Fibroblast of skin of back (primary cell): Measurements from ENCODE around the gene ONECUT3.

Experiments
- DNase-seq: peaks from one replicate; pipeline ENCODE4 v3.0.0-alpha.2; 2013

ONECUT3 gene

GRCh38 chr19:1816530-1817298 lies 63.4 kb downstream of the ONECUT3 start:
- DNase-seq: no peak

DNA sequence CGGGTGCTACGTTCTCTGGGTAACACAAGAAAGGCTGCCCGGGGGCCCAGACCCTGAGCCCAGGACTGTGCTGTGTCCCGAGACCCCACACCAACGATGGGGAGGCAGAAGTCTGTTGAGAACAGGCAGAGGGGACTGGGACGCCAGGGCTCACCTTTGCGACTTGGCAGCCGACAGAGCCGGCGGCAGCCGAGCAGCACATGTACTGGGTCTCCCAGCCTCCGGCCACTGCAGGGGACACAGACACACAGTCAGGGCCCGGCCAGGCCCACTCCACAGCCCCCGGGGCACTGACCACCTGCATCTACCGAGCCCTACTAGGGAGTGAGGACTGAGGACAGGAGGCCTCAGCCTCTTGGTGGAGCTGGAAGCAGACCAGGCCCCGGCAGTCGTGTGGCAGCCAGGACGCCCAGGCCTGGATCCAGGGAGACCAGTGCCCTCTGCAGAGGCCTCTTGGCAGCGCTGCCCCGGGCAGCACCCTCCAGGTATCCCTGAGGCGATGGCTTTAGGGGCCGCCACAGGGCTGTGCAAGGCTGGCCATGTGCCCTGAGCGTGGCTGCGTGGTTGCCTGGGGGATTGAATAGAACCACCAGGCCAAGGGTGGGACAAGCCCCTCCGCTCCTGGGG lies 64.4 kb downstream of the ONECUT3 start:
- no peak for DNase-seq

GRCh38 chr19:1818549-1819195 lies 65.4 kb downstream of the ONECUT3 start:
- DNase-seq: no peak

DNA sequence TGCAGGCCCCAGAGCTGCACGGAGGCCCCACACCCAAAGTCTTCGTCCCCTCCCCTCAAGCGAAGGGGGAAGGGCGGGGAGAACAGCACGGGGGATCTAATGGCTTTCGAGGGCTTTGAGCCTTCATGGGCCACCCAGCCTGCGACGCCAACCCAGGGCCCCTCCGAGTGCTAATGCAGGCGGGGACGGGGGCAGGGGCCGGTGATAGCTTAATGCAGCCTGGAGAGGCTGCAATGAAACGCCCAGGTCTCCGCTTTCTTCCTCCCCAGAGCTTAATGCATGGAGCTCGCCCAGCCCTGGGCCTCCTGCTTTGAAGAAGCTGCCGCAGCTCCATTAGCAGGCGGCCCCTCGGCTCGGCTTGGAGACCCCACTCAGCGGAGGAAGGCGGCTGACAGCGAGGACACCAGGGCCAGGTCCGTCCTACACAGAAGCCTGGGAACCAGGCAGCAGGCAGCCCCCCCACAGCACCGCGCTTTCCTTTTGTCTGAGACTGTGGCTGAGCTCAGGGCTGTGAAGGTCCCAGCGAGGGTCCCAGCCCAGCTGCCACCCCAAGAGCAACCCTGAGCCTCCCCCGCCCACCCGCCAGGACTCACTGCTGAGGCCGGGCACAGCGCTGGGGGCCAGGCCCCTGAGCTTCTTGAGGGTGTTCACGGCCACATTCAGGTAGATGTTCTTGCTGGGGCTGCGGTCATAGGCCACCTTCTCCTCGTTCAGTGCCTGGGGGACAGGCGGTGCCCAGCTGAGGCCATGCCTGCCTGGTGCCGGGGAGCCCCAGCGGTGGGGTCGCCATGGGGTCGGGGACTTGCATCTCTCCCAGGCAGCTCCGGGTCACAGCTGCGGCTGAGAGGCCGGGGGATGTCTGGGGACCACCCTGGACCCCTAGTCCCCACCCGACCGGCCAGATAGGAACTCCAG lies 66.3 kb downstream of the ONECUT3 start:
- DNase-seq: no peak

DNA sequence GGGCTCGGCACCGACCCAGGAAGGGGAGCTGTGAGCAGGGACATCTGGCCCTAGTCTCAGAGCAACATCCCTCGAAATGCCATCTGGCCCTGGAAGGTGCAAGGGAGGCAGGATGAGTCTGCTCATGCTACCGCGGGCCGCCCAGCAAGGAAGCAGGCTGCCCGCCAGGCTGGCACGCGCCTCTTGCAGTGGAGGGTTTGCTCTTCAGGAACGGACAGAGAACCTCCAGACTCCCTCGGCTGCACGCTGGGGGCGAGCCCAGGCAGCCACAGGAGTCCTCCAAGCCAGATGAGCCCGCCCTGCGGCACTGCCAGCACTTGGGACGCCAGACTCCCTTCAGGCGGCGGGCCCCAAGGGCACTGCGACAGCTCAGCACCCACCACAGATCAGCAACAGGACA lies 68.9 kb downstream of the ONECUT3 start:
- DNase-seq: no peak

- DNase-seq: no peak
Observed at GRCh38 chr19:1823020-1823419, 69.7 kb downstream of the ONECUT3 start.

GRCh38 chr19:1823539-1824251 lies 70.4 kb downstream of the ONECUT3 start:
- DNase-seq: no peak

- DNase-seq: no peak
Observed at GRCh38 chr19:1824252-1824622, 70.9 kb downstream of the ONECUT3 start.

- peak; percentile 62 for DNase-seq
Observed at GRCh38 chr19:1825909-1826556, 72.7 kb downstream of the ONECUT3 start.

DNA sequence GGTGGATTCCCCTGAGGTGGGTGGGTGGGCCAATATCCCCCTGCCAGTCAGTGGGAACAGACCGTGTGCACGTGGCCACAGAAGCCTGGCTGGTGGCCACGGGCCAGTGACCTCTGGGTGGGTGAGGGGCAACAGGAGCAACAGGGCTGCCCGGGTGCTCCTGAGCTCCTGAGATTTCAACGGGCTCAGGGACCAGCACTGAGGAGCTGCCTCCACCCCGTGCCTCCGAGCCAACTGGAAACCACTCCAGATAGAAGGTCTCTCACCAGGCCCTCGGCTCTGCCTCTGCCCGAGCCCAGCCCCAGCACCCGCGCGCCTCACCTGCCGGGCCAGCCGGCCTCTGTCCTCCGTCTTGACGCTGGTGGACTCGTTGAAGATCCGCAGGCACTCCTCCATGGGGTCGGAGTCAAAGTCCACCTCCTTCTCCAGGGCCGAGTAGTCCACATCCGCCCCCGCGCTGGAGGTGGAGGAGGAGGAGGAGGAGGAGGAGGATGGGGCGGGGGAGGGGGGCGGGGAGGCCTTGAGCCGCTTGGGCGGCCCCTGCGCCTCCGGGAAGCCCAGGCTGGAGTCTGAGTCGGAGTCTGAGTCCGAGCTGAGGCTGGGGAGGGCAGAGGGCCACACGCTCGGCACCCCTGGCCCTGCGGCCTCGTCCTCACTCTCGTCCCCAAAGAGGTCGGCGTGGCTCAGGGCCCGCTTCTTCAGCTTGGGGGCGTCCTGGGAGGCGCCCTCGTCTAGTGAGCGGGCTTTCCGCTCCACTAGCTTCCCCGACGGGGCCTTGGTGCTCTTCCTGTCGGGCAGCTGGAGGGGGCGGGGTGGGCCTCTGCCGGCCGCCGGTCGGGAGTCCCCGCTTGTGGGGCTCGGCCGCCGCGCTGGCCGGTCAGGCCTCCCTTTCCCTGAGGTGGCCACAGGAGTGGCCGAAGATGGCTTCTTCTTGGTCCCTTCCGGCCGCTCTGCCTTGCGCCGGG lies 73.5 kb downstream of the ONECUT3 start:
- no peak for DNase-seq

GRCh38 chr19:1827566-1828278 lies 74.4 kb downstream of the ONECUT3 start:
- DNase-seq: no peak

DNA sequence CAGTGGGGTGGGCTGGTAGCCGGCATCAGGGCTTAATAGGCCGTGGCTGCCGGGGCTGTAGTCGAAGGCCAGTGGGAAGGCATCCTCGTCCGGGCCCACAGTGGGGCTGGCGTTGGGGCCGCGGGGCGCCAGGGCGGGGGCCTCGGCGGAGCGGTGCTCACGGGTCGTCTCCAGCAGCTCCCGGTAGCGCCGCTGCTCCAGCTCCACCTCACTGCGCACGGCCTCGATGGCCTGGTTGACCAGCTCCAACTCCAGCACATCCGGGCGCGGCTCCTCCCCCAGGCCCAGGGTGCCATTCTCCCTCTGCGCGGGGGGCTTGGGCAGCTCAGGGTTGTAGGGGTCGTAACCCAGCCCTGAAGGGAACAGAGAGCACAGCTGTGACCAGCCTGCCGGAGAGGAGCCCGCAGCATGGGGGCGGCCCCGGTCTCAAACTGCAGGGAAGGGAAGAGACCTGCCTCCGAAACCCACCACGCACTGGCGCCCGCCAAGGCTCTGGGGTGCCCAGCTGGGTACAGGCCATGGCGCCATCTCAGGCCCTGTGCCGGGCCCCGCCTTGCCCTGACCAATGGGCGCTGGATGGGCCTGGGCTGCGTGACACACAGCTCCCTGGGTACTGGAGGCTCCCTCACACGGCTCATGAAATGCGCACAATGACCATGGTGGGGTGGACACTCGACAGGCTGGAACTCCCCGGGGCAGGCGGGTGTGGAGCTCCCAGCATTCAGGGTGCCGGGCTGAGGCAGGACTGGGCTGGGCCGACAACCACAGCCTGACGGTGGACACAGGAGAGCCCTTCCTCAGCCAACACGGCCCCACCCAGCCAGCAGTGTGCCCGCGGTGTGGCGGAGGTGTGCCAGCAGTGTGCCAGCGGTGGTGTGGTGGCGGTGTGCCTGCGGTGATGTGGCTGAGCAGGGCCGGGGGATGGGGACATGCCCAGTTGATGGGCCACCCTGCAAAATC lies 75.3 kb downstream of the ONECUT3 start:
- no peak for DNase-seq

- no peak for DNase-seq
Observed at GRCh38 chr19:1829958-1830357, 76.7 kb downstream of the ONECUT3 start.

- no peak for DNase-seq
Observed at GRCh38 chr19:1830568-1830967, 77.3 kb downstream of the ONECUT3 start.
